Measurements from ENCODE around the gene BUD23.
"Not testable (repeated sequence)": the region's sequence is repeated elsewhere in the genome, so short reads cannot be mapped to it uniquely, and the experiment has no call there.

BUD23 gene
- total RNA-seq: 47.3 to 53.2 reads per million in 2 donors

DNA sequence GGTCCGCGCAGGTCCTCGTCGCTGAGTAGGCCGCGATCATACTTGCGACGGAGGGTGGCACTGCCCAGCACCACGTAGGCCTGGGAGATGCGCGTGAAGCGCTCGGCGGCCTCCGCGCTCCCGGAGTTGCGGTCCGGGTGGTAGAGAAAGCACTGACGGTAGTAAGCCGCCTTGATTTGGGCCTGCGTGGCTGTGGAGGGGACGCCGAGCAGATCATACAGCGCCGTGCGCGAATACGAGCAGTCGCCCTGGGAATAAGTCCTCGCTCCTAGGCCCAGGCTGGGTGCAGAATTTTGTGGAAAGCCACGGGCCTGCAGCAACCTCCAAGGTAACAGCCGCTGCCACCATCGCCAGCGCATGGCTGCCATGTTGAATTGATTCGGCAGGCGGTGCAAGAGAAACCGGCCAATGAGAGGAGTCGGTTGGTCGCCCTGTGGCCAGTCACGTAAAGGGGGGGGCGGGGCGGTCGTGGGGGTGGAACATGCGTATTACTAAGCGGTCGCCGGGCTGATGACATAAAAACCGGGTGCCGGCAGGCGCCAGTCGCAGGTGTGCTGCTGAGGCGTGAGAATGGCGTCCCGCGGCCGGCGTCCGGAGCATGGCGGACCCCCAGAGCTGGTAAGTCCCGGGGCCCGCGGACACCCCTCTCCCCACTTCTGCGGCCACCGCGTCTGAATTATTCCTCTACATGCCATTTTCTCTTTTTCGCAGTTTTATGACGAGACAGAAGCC, at the start of gene BUD23, which contains the start of gene DNAJC30:
TSS of gene BUD23 (plus strand) at position 542 of the 732 bp plus-strand sequence. CDS start at position 571, 29 bp downstream.
TSS of gene DNAJC30 (minus strand) at position 398 of the 732 bp plus-strand sequence. CDS start at position 368, 30 bp downstream.
- DNase-seq: peak; percentile 98

GRCh38 chr7:73633844-73634243, 49.6 kb upstream of the BUD23 start:
- DNase-seq: no peak

DNA sequence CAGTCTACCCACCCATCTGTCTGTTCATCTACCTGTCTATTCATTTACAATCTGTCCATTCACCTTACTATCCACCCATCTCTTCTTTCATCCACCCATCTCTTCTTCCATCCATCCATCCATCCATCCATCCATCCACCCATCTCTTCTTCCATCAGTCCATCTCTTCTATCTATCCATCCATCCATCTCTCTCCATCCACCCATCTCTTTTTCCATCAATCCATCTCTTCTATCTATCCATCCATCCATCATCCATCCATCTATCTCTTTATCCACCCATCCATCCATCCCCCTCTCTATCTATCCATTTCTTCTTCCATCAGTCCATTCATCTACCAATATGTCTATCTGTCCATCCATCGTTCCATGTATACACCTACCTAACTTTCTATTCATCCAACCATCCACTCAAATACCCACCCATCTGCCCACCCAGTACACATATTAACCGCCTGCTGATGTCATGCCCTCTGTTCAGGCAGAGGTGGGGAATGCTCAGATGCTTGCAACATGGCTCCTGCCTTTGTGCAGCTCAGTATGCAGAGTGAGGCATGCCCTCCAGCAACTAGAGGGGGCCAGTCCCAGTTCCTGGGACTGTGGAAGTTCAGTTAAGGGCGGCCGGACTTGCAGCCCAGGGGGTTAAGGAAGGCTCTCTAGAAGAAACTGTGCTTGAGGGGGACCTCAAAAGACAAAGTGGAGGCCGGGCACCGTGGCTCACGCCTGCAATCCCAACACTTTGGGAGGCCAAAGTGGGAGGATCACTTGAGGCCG, 47.8 kb upstream of the BUD23 start:
- DNase-seq: no peak

DNA sequence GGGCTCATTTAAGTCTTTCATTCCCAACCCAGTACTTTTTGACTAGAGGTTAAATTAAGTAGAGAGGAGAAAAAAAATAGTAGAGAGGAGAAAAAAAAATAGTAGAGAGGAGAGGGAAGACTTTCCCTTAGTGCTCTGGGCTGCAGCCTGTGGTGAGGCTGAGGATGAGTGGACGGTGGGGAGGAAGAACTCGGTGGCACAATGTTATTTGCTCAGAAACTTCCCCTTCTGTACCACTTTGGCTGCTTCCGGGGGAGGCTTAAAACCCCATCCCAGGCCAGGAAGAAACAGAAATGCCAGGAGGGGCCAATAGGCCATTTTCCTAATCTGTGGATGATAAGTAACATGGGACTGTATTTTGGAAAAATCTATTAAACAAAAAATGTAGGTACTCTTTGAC, 44.5 kb upstream of the BUD23 start:
- no peak for DNase-seq

- no peak for DNase-seq
Measured at GRCh38 chr7:73642834-73643233, 40.6 kb upstream of the BUD23 start.

DNA sequence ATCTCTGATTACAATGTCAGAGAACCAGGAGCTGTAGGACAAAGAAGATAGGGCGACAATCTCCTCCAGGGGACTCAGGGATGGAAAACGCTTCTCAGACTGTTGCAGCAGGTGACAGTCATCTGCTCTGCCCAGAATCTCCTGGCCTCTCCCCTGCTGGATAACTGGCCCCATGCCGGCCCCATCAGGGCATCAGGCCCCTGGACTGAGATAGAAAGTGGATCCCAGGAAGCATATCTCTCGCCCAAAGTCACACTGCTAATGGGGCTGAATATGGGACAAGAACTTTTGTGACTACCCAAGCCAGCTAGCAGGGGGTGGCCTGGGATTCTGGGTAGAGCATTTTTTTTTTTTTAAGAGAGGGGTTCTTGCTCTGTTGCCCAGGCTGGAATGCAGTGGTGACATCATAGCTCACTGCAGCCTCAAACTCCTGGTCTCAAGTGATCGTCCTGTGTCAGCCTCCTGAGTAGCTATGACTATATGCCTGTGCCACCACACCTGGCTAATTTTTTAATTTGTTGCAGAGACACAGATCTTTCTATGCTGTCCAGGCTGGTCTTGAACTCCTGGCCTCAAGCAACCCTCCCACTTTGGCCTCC, 38.6 kb upstream of the BUD23 start:
- no peak for DNase-seq

DNA sequence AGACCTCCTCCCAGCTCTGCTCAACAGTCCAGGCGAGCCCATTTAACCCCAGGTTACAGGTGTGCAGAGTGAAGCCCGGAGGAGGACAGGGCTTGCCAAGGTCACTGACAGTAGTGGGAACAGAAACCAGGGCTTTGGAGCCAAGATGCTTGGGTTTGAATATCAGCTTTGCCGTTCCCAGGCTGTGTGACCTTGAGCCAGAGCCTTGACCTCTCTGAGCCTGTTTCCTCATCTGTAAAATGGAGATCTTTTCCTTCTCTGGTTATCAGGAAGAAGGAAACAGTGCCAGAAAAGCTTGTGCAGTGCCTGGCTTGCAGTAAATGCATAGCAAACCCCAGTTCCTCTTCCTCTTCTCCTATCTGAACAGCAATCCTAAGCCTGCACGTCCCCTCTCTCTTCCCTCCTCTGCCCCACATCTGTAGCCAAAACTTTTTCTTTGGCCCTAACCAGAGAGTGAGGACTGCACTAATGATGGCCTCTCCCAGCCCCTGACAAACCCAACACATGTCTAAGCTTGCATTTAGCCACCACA, 37.7 kb upstream of the BUD23 start:
- no peak for DNase-seq

- DNase-seq: no peak
Measured at GRCh38 chr7:73646785-73647724, 36.3 kb upstream of the BUD23 start.

DNA sequence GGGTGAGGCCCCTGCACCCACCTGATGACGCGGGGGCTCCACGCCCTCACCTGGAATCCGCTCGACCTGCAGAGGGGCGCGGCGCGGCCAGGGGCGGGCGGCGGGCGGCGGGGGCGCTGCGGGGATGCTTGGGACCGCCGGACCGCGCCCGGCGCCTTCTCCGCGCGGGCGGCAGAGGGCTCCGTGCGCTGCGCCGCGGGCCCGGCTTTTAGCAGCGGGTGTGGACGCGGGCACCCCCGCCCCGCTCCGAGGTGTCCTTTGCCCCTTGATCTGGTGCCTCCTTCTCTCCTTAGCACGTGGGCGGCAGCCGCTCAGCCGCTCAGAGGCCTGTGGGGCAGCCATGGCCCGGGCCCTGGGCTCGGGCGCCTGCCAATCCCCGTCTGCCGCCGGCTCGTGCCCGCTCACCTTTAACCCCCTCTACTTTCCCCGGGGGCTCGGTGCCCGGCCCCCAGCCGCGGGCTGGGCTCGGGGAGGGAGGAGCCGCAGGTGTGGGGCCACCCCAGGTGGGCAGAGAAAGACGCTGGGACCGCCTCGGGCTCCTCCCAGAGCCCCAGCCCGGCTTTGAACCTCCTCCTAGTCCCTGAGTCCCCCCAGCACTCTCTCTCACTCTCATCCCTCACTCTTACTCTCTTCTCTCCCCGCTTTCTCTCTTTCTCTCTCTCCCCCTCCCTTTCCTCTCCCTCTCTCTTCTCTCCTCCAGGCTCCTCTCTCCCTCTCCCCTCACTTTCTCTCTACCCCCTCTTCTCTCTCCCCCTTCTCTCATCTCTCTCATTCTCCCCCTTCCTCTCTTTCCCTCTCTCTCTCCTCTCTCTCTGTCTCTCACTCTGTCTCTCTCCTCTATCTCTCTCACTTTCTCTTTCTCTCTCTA, 35.4 kb upstream of the BUD23 start:
- DNase-seq: no peak

DNA sequence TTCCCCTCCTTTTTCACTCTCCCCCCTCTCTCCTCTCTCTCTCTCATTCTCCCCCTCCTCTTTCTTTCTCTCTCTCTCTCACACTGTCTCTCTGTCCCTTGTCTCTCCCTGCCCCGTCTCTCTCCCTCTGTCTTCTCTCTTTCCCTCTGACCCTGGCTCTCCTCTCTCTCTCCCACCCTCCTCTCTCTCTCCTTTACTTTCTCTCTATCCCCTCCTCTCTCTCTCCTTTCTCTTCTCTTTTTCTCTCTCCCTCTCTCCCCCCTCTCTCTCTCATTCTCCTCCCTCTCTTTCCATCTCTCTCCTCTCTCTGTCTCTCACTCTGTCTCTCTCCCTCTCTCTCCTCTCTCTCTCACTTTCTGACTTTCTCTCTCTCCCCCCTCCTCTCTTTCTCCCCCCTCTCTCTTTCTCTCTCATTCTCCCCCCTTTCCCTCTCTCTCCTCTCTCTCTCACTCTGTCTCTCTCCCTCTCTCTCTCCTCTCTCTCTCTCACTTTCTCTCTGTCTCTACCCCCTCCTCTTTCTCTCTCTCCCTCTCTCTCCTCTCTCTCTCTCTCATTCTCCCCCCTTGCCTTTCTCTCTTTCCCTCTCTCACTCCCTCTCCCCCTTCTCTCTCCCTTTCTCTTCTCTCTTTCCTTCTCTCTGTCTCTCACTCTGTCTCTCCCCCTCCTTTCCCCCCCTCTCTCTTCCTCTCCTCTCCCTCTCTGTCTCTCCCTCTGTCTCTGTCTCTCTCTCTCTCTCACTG, 34.6 kb upstream of the BUD23 start:
- DNase-seq: no peak

- no peak for DNase-seq
Measured at GRCh38 chr7:73649576-73649975, 33.8 kb upstream of the BUD23 start.

GRCh38 chr7:73650524-73650923, 32.9 kb upstream of the BUD23 start:
- no peak for DNase-seq

DNA sequence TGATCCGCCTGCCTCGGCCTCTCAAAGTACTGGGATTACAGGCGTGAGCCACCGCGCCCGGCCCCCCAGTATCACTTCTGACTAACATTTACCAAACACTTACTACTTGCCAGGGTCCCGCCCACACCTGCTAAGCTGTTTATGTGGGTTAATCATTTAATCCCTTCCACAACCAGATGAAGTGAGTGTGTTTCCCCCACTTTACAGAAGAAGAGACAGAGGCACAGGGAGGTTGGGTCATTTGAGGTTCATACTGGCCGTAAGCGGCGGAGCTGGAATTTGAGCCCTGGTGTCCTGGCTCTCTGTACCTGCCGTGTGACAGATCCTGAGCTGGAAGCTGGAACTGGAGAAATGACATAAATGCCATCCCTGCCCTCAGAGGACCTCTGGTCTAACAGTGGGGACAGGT, 30.9 kb upstream of the BUD23 start:
- no peak for DNase-seq

- DNase-seq: not testable (repeated sequence)
Measured at GRCh38 chr7:73655309-73655708, 28.1 kb upstream of the BUD23 start.

- no peak for DNase-seq
Measured at GRCh38 chr7:73659983-73660382, 23.4 kb upstream of the BUD23 start.

- not testable (repeated sequence) for DNase-seq
Measured at GRCh38 chr7:73660594-73660993, 22.8 kb upstream of the BUD23 start.

DNA sequence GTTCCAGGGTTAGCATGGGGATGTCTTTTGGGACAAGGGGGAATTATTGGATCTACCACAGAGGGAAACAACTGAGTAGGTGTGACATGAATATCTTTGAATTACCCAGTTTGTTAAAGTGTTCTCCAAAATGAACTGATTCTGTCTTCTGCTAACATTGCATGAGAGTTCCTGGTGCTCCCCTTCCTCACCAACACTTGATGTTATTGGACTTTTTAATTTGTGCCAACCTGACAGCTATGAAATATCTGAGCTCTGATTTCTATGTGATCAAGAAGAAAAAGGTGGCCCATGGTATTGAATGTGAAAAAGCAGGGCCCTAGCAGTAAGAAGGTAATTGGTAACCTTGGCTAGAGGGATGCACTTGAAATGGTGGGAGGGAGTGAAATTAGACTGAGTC, 20.4 kb upstream of the BUD23 start:
- no peak for DNase-seq

DNA sequence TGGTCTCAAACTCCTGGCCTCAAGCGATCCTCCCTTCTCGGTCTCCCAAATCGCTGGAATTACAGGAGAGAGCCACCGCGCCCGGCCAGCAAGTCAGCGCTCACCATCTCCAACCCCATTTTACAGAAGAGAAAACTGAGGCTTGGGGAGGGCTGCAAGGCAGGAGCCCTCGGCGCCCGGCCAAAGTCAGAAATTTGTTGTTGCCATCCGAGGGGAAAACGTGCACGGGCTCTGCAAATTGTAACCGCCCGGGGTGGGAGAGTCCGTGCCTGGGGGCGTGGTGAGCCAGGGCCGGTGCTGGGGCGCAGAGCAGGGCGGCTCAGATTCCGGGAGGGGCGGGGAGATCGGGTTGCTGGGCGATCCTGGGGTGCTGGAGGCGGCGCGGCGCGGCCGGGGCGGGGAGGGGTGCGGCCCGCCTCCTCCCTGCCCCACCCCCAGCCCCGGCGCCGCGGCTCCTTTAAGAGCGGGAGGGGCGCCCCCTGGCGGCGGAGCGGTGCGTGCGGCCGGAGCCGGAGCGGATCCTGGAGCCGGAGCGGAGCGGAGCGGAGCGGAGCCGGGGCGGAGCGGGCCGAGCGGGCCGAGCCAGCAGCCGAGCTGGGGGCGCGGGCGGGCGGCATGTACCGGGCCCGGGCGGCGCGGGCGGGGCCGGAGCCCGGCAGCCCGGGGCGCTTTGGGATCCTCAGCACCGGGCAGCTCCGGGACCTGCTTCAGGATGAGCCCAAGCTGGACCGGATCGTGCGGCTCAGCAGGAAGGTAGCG, 15.9 kb upstream of the BUD23 start, which contains the start of gene VPS37D:
TSS of gene VPS37D (plus strand) at position 488 of the 759 bp plus-strand sequence. CDS start at position 616, 128 bp downstream.
- peak; percentile 97 for DNase-seq

- no peak for DNase-seq
Measured at GRCh38 chr7:73668103-73668885, 15.1 kb upstream of the BUD23 start.

Data from T-helper 9 cell (primary cell).